Astrocyte of the spinal cord (primary cell): ENCODE results near the gene PACC1.
A peak's percentile ranks its signal among the peaks of the same experiment; 100 is the strongest.
"Not testable (repeated sequence)": the region's sequence is repeated elsewhere in the genome, so short reads cannot be mapped to it uniquely, and the experiment has no call there.

Source experiments
- DNase-seq: peaks from one replicate; pipeline ENCODE4 v3.0.0; 2011; ENCODE audit warnings: low read depth, low spot score
- H3K4me3 ChIP-seq: 2 replicates; pipeline ENCODE4 v1.5.1; 2011; ENCODE audit warnings: low read depth, mild to moderate bottlenecking, low read length, moderate library complexity
- CTCF ChIP-seq: IDR thresholded peaks from 2 replicates; pipeline ENCODE4 v1.5.1; 2012; ENCODE audit warnings: low read depth, mild to moderate bottlenecking, low read length, inconsistent platforms
- in situ Hi-C: cut with HindIII; loops from 2 replicates; pipeline ENCODE4 v1.10.0; 2017; ENCODE audit warnings: low sequenced_read_pairs

PACC1 gene

GRCh38 chr1:212401042-212401441 lies 13.6 kb downstream of the PACC1 start:
- DNase-seq, result no peak
- no peak overlapping the region for H3K4me3 ChIP-seq
- TF ChIP-seq CTCF, result no peak
- in situ Hi-C loops, result no loop called here

- in situ Hi-C loops, result no loop called here
- no peak for TF ChIP-seq CTCF
- no peak overlapping the region for H3K4me3 ChIP-seq
- DNase-seq, result no peak
Observed at GRCh38 chr1:212397171-212397570, 17.5 kb downstream of the PACC1 start.

GRCh38 chr1:212396638-212397037 lies 18.0 kb downstream of the PACC1 start:
- no peak overlapping the region for H3K4me3 ChIP-seq
- in situ Hi-C loops, result no loop called here
- no peak for TF ChIP-seq CTCF
- DNase-seq, result peak; percentile 19

GRCh38 chr1:212395678-212396437 lies 18.8 kb downstream of the PACC1 start:
- DNase-seq, H3K4me3 ChIP-seq, in situ Hi-C loops: not testable (repeated sequence)

- in situ Hi-C loops, result no loop called here
- no peak overlapping the region for H3K4me3 ChIP-seq
- no peak for TF ChIP-seq CTCF
- no peak for DNase-seq
Observed at GRCh38 chr1:212388985-212389716, 25.5 kb downstream of the PACC1 start.

- no peak for DNase-seq
- TF ChIP-seq CTCF, result no peak
- no peak overlapping the region for H3K4me3 ChIP-seq
- in situ Hi-C loops, result no loop called here
Observed at GRCh38 chr1:212386029-212386428, 28.7 kb downstream of the PACC1 start.

- no peak for DNase-seq
- H3K4me3 ChIP-seq, result no peak overlapping the region
- in situ Hi-C loops, result no loop called here
- TF ChIP-seq CTCF, result no peak
Observed at GRCh38 chr1:212381397-212382035, 33.2 kb downstream of the PACC1 start.
